Large intestine (tissue), 3 donors: ENCODE measurements around the gene PHF11. TPM values are rescaled to one million over a fixed set of nuclear protein-coding genes. Genes with fewer than 3 reads are reported as not detected.

Experiments
- DNase-seq, 2 donors: peaks; one replicate each; pipeline versions ENCODE4 v3.0.0 to v3.0.0-alpha.2; 2013
- H3K27ac ChIP-seq: one replicate; pipeline ENCODE4 v1.5.1; 2013; ENCODE audit warnings: low read length
- H3K27me3 ChIP-seq: 2 replicates; pipeline ENCODE4 v1.6.1; 2013; ENCODE audit warnings: low read length; ENCODE audit not compliant: control insufficient read depth, insufficient read depth
- H3K36me3 ChIP-seq: 2 replicates; pipeline ENCODE4 v1.6.1; 2013; ENCODE audit warnings: low read length; ENCODE audit not compliant: control insufficient read depth, insufficient read depth
- H3K4me1 ChIP-seq: one replicate; pipeline ENCODE4 v1.6.1; 2013; ENCODE audit warnings: low read length; ENCODE audit not compliant: control insufficient read depth, insufficient read depth
- H3K4me3 ChIP-seq: one replicate; pipeline ENCODE4 v1.5.1; 2013; ENCODE audit warnings: low read length
- H3K9me3 ChIP-seq: one replicate; pipeline ENCODE4 v1.6.1; 2013; ENCODE audit warnings: mild to moderate bottlenecking, low read depth, low read length, moderate library complexity; ENCODE audit not compliant: control insufficient read depth
- WGBS: methylation state at CpG from one replicate; pipeline ENCODE4 v1.1.5; 2013; ENCODE audit warnings: low lambda C conversion rate; ENCODE audit not compliant: insufficient coverage; 5-methylcytosine and 5-hydroxymethylcytosine counted together
- polyA plus RNA-seq: library from polyadenylated mRNA; unstranded; fragments of 120-200 nt; gene quantifications from one replicate; pipeline ENCODE4 v1.2.1, GENCODE V29; 2013

The PHF11 gene
- polyA plus RNA-seq, 1 donor, result 47.3 TPM

GRCh38 chr13:49540552-49540951, 44.8 kb downstream of the PHF11 start:
- H3K9me3 ChIP-seq, result no peaks in the 10 kb centered on the region
- peaks cover 33% of the 10 kb centered on the region for H3K36me3 ChIP-seq
- no peaks in the 10 kb centered on the region for H3K27me3 ChIP-seq
- H3K27ac ChIP-seq, result no peak overlapping the region
- no CpG with 5 or more reads among the region's 7 CpGs for WGBS
- no peak overlapping the region for H3K4me3 ChIP-seq
- no peak for DNase-seq
- no peaks in the 10 kb centered on the region for H3K4me1 ChIP-seq

- 100% methylated on average over 2 of the region's 3 CpGs for WGBS
- H3K27ac ChIP-seq, result no peak overlapping the region
- no peak for DNase-seq
- H3K4me3 ChIP-seq, result no peak overlapping the region
- no peaks in the 10 kb centered on the region for H3K9me3 ChIP-seq
- no peaks in the 10 kb centered on the region for H3K4me1 ChIP-seq
- H3K27me3 ChIP-seq, result no peaks in the 10 kb centered on the region
- H3K36me3 ChIP-seq, result peaks cover 44% of the 10 kb centered on the region
These were observed 47.9 kb downstream of the PHF11 start for GRCh38 chr13:49543656-49544055.

DNA sequence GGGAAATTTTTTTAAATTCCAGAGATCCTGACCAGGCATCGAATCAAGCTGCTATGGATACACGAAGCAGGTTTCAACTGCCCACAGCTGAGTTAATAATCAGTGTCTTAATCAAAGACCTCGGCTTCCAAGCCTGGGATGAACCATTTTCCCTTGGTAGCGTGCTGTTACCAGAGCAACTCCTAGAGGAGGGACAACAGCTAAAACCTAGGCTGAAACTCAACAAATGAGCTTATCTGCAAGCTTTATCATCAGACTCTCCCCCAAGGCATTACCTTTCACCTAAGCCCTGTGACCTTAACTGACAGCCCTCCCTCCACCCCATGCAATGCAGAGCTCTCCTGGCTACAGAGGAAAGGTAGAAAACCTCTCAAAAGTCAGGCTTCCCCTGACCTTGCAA, 49.9 kb downstream of the PHF11 start:
- Histone ChIP-seq H3K9me3 (no peaks in the 10 kb centered on the region), H3K4me3 (no peak overlapping the region), H3K4me1 (no peaks in the 10 kb centered on the region), H3K27me3 (no peaks in the 10 kb centered on the region), H3K27ac (no peak overlapping the region), H3K36me3 (peaks cover 48% of the 10 kb centered on the region)
- WGBS, result no CpG with 5 or more reads among the region's 4 CpGs
- DNase-seq, result no peak

- 100% methylated on average over 2 of the region's 9 CpGs for WGBS
- H3K27me3 ChIP-seq, result no peaks in the 10 kb centered on the region
- H3K36me3 ChIP-seq, result peaks cover 48% of the 10 kb centered on the region
- no peak for DNase-seq
- H3K27ac ChIP-seq, result no peak overlapping the region
- H3K9me3 ChIP-seq, result no peaks in the 10 kb centered on the region
- H3K4me1 ChIP-seq, result no peaks in the 10 kb centered on the region
- no peak overlapping the region for H3K4me3 ChIP-seq
These were observed 50.8 kb downstream of the PHF11 start for GRCh38 chr13:49546561-49546960.

GRCh38 chr13:49549289-49549688, 53.5 kb downstream of the PHF11 start:
- no peaks in the 10 kb centered on the region for H3K9me3 ChIP-seq
- H3K27me3 ChIP-seq, result no peaks in the 10 kb centered on the region
- no peak overlapping the region for H3K27ac ChIP-seq
- no peaks in the 10 kb centered on the region for H3K4me1 ChIP-seq
- H3K36me3 ChIP-seq, result peaks cover 44% of the 10 kb centered on the region
- 92% methylated on average over 2 of the region's 15 CpGs for WGBS
- DNase-seq, result no peak
- no peak overlapping the region for H3K4me3 ChIP-seq

- Histone ChIP-seq H3K27me3 (no peaks in the 10 kb centered on the region), H3K27ac (no peak overlapping the region), H3K4me1 (no peaks in the 10 kb centered on the region), H3K9me3 (no peaks in the 10 kb centered on the region), H3K36me3 (peaks cover 46% of the 10 kb centered on the region), H3K4me3 (no peak overlapping the region)
- no peak for DNase-seq
- 100% methylated on average over 3 of the region's 10 CpGs for WGBS
These were observed 55.3 kb downstream of the PHF11 start for GRCh38 chr13:49550942-49551644.

DNA sequence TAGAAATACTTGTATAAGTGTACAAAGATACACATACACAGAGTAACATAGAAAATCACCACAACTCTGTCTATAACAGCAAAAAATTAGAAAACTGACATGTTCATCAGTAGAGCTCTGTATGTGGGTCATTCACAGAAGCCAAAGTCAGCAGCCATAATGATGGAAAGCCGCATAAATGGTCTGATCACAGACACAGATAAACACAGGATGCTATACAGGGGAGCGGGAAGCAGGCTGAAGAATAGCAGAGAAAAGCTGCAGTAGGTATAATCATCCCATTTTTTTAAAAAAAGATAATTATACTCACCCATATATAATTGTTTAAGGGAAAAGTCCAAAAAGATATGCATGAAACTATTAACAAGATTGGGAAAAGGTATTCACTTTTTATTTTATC, 58.1 kb downstream of the PHF11 start:
- peaks cover 48% of the 10 kb centered on the region for H3K36me3 ChIP-seq
- H3K27me3 ChIP-seq, result no peaks in the 10 kb centered on the region
- no peaks in the 10 kb centered on the region for H3K4me1 ChIP-seq
- no peak overlapping the region for H3K27ac ChIP-seq
- 100% methylated on average over 1 of the region's 2 CpGs for WGBS
- H3K4me3 ChIP-seq, result no peak overlapping the region
- H3K9me3 ChIP-seq, result no peaks in the 10 kb centered on the region
- DNase-seq, result no peak

GRCh38 chr13:49554387-49554786, 58.6 kb downstream of the PHF11 start:
- Histone ChIP-seq H3K4me3 (no peak overlapping the region), H3K27me3 (no peaks in the 10 kb centered on the region), H3K4me1 (no peaks in the 10 kb centered on the region), H3K27ac (no peak overlapping the region), H3K36me3 (peaks cover 49% of the 10 kb centered on the region), H3K9me3 (no peaks in the 10 kb centered on the region)
- no peak for DNase-seq
- WGBS, result 100% methylated on average over 1 of the region's 11 CpGs

DNA sequence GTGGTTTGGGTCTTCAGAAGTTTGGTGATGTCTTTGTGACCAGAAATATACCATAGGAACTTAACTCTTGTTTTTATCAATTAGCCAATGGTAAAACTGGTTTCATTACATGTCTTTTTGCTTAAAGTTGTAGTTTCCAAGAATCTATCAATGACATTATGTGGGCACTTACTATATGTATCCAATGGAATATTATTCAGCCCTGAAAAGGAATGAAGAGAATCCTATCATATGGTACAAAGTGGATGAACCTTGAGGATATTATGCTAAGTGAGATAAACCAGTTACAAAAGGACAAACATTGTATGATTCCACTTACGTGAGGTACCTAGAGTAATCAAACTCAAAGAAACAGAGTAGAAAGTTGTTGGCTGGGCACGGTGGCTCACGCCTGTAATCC, 63.3 kb downstream of the PHF11 start:
- H3K4me3 ChIP-seq, result no peak overlapping the region
- peaks cover 31% of the 10 kb centered on the region for H3K36me3 ChIP-seq
- DNase-seq, result no peak
- no peaks in the 10 kb centered on the region for H3K27me3 ChIP-seq
- no peak overlapping the region for H3K27ac ChIP-seq
- H3K4me1 ChIP-seq, result peaks cover 4% of the 10 kb centered on the region
- H3K9me3 ChIP-seq, result no peaks in the 10 kb centered on the region
- WGBS, result 100% methylated on average over 2 of the region's 3 CpGs

- Histone ChIP-seq H3K4me3 (peak overlapping the region; percentile 3), H3K36me3 (peaks cover 23% of the 10 kb centered on the region), H3K27ac (peak overlapping the region; percentile 66), H3K27me3 (no peaks in the 10 kb centered on the region), H3K4me1 (peaks cover 4% of the 10 kb centered on the region), H3K9me3 (no peaks in the 10 kb centered on the region)
- DNase-seq, result peak; percentile 62 to 76
- WGBS, result 13% methylated on average over 1 of the region's 10 CpGs
These were observed 64.7 kb downstream of the PHF11 start for GRCh38 chr13:49560270-49561061.
